Calu3 (cell line): ENCODE data around the gene DNAH9. TPM values are rescaled to one million over a fixed set of nuclear protein-coding genes. Genes with fewer than 3 reads are reported as not detected.

Source experiments
- BruUV-seq: library from RNA; stranded (reverse); fragments of 400-500 nt; replicated peaks from 2 replicates; lab custom pipeline; 2021; lab: Mats Ljungman, UMichigan
- CTCF ChIA-PET: fragments of 300-600 bp; sonication (Branson Sonifier 250); formaldehyde crosslinking; loops from one replicate; lab custom pipeline; 2022; ENCODE audit warnings: antibody characterized with exemption; lab: Charles Lee
- DNase-seq: peaks from one replicate; pipeline ENCODE4 v3.0.0; 2022
- H3K27ac Mint-ChIP-seq: one replicate; pipeline ENCODE4 v1.8.0; 2022; ENCODE audit warnings: mixed read lengths; ENCODE audit not compliant: unreplicated experiment
- H3K27me3 Mint-ChIP-seq: one replicate; pipeline ENCODE4 v1.8.0; 2022; ENCODE audit warnings: mixed read lengths; ENCODE audit not compliant: unreplicated experiment
- H3K36me3 Mint-ChIP-seq: one replicate; pipeline ENCODE4 v1.8.0; 2022; ENCODE audit warnings: mild to moderate bottlenecking, moderate library complexity, mixed read lengths; ENCODE audit not compliant: insufficient read depth, unreplicated experiment
- H3K4me1 Mint-ChIP-seq: one replicate; pipeline ENCODE4 v1.8.0; 2022; ENCODE audit warnings: mild to moderate bottlenecking, low read depth, mixed read lengths; ENCODE audit not compliant: unreplicated experiment
- H3K4me3 Mint-ChIP-seq: one replicate; pipeline ENCODE4 v1.8.0; 2022; ENCODE audit warnings: mild to moderate bottlenecking, low read depth, moderate library complexity, mixed read lengths; ENCODE audit not compliant: unreplicated experiment
- H3K9me3 Mint-ChIP-seq: one replicate; pipeline ENCODE4 v1.8.0; 2022; ENCODE audit warnings: low read depth, mixed read lengths; ENCODE audit not compliant: unreplicated experiment
- CTCF ChIP-seq: fragments of 200-600 bp; IDR thresholded peaks from one replicate; pipeline ENCODE4 v1.8.0; 2022; ENCODE audit warnings: antibody characterized with exemption; ENCODE audit not compliant: unreplicated experiment
- intact Hi-C: fragments of 100-400 bp; cut with micrococcal nuclease; formaldehyde crosslinking; loops from one replicate; pipeline ENCODE4 v1.10.0; 2022; ENCODE audit not compliant: unreplicated experiment
- total RNA-seq: library from RNA; stranded (reverse); gene quantifications from 2 replicates; pipeline ENCODE4 v1.2.3, GENCODE V29; 2022

Gene DNAH9
- total RNA-seq, 1 experiment from 2014 or later, result 0.19 TPM

DNA sequence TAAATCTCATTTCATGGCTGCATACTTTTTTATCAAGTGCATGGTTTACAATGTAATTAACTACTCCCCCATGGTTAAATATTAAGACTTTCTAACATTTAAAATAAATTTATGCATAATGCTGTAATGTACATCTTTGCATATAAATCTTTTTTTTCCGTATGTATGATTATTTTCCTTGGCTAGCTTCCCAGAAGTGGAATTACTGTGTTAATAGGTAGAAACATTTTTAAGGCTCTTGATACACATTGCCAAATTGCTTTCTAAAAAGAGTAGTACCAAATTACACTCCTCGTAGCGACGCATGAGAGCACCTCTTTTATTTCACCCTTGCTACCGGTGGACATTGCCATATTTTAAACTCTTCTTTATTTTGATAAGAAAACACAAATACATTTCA lies 141.1 kb downstream of the DNAH9 start:
- Mint-ChIP-seq H3K27ac (no peak overlapping the region), H3K4me1 (no peaks in the 10 kb centered on the region), H3K9me3 (peaks cover 11% of the 10 kb centered on the region), H3K4me3 (no peak overlapping the region), H3K36me3 (no peaks in the 10 kb centered on the region), H3K27me3 (no peaks in the 10 kb centered on the region)
- no peak for TF ChIP-seq CTCF
- CTCF ChIA-PET, result no interaction called here
- intact Hi-C loops, result no loop called here
- no TSS peak for BruUV-seq
- DNase-seq, result no peak

- no TSS peak for BruUV-seq
- DNase-seq, result no peak
- H3K9me3 Mint-ChIP-seq, result peaks cover 15% of the 10 kb centered on the region
- CTCF ChIA-PET, result no interaction called here
- no peak for TF ChIP-seq CTCF
- intact Hi-C loops, result no loop called here
- H3K36me3 Mint-ChIP-seq, result no peaks in the 10 kb centered on the region
- no peak overlapping the region for H3K27ac Mint-ChIP-seq
- no peaks in the 10 kb centered on the region for H3K27me3 Mint-ChIP-seq
- no peak overlapping the region for H3K4me3 Mint-ChIP-seq
- no peaks in the 10 kb centered on the region for H3K4me1 Mint-ChIP-seq
Measured at GRCh38 chr17:11739848-11740247, 141.6 kb downstream of the DNAH9 start.

- H3K4me1 Mint-ChIP-seq, result no peaks in the 10 kb centered on the region
- intact Hi-C loops, result no loop called here
- no TSS peak for BruUV-seq
- DNase-seq, result no peak
- H3K4me3 Mint-ChIP-seq, result no peak overlapping the region
- H3K27me3 Mint-ChIP-seq, result no peaks in the 10 kb centered on the region
- TF ChIP-seq CTCF, result no peak
- H3K36me3 Mint-ChIP-seq, result no peaks in the 10 kb centered on the region
- CTCF ChIA-PET, result interaction anchor here (0.9 kb wide), 1 partner anchor 352 kb away, joined by 3 read pairs; no protein-coding TSS in a partner anchor
- H3K27ac Mint-ChIP-seq, result no peak overlapping the region
- H3K9me3 Mint-ChIP-seq, result peaks cover 21% of the 10 kb centered on the region
Measured at GRCh38 chr17:11742886-11743285, 144.6 kb downstream of the DNAH9 start.

- no peak overlapping the region for H3K27ac Mint-ChIP-seq
- H3K4me1 Mint-ChIP-seq, result no peaks in the 10 kb centered on the region
- intact Hi-C loops, result no loop called here
- no peaks in the 10 kb centered on the region for H3K36me3 Mint-ChIP-seq
- no peak for DNase-seq
- H3K9me3 Mint-ChIP-seq, result peaks cover 21% of the 10 kb centered on the region
- CTCF ChIA-PET, result no interaction called here
- H3K4me3 Mint-ChIP-seq, result no peak overlapping the region
- BruUV-seq, result no TSS peak
- no peaks in the 10 kb centered on the region for H3K27me3 Mint-ChIP-seq
- TF ChIP-seq CTCF, result no peak
Measured at GRCh38 chr17:11744696-11745095, 146.4 kb downstream of the DNAH9 start.
